ENCODE measurements around the gene DOK5. TPM values are rescaled to one million over a fixed set of nuclear protein-coding genes. Genes with fewer than 3 reads are reported as not detected.

Gene DOK5
- total RNA-seq, 1 experiment from 2014 or later, result 4.9 TPM

DNA sequence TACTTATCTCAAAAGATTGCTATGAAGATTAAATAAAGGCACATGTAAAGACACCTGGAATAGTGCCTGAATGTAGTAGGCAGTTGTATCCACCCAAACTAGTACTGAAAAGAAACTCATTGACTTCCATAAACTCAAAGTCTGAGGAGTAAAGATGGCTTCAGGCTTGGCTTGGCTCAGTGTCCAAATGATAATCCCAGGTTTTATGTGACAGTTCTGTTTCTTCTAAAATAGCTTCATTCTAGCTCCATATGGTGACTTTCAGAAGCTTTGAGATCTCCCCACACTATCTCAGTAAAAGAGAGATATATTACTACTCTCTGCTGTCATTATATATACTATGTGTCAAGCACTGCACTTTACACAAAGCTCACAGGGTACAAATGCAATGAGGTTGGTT is 121.3 kb downstream of the DOK5 start:
- TF ChIP-seq, protein P1, sequence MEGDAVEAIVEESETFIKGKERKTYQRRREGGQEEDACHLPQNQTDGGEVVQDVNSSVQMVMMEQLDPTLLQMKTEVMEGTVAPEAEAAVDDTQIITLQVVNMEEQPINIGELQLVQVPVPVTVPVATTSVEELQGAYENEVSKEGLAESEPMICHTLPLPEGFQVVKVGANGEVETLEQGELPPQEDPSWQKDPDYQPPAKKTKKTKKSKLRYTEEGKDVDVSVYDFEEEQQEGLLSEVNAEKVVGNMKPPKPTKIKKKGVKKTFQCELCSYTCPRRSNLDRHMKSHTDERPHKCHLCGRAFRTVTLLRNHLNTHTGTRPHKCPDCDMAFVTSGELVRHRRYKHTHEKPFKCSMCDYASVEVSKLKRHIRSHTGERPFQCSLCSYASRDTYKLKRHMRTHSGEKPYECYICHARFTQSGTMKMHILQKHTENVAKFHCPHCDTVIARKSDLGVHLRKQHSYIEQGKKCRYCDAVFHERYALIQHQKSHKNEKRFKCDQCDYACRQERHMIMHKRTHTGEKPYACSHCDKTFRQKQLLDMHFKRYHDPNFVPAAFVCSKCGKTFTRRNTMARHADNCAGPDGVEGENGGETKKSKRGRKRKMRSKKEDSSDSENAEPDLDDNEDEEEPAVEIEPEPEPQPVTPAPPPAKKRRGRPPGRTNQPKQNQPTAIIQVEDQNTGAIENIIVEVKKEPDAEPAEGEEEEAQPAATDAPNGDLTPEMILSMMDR (conservative IDR thresholded peaks at IDR 0.05; ENCODE audit: low read depth, low read length), result no peak
- no peak for TF ChIP-seq EZH2 (IDR thresholded peaks at IDR 0.05; ENCODE audit: borderline replicate concordance, low read depth, low read length, poor library complexity, severe bottlenecking)
- ChIA-PET POLR2A (ENCODE audit: low non-redundant PET) (no interaction called here), CTCF (no interaction called here)
- intact Hi-C loops (cut with micrococcal nuclease; ENCODE audit: unreplicated experiment), result no loop called here
- Histone ChIP-seq H3K9me3 (ENCODE audit: low read depth, low read length, poor library complexity, severe bottlenecking) (no peaks in the 10 kb centered on the region), H3K27ac (ENCODE audit: low read depth, low read length, poor library complexity, severe bottlenecking) (no peak overlapping the region), H3K36me3 (ENCODE audit: insufficient read depth, low read length, poor library complexity, severe bottlenecking) (no peaks in the 10 kb centered on the region), H3K27me3 (replicated peaks; ENCODE audit: insufficient read depth, low read depth, low read length, poor library complexity) (no peaks in the 10 kb centered on the region), H3K4me3 (ENCODE audit: low read depth, low read length, poor library complexity, severe bottlenecking) (no peak overlapping the region), H3K4me1 (ENCODE audit: insufficient read depth, low read length, poor library complexity, severe bottlenecking) (no peaks in the 10 kb centered on the region)
- BruUV-seq (replicated peaks), result no TSS peak
- no peak for DNase-seq (ENCODE audit: low spot score)

DNA sequence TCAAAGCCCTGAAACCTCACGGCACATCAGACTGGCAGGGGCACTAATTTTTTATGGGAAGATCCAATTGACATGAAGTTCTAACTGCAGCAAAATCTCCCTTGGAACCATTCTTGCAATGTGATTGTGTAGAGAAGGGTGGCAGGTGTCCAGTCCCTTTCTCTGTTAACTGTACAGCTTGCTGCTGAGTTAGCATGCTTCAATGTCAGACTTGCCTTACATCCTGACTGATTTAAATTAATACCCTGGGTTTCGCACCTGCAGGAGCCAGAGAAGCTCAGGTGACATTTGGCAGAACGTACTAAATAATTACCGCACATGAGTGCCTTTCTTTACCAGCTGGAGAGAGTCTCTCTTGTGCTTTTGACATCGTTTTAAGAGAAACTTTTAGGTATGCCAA is 123.0 kb downstream of the DOK5 start:
- H3K27me3 ChIP-seq (replicated peaks; ENCODE audit: insufficient read depth, low read depth, low read length, poor library complexity), result no peaks in the 10 kb centered on the region
- no peaks in the 10 kb centered on the region for H3K4me1 ChIP-seq (ENCODE audit: insufficient read depth, low read length, poor library complexity, severe bottlenecking)
- no peaks in the 10 kb centered on the region for H3K9me3 ChIP-seq (ENCODE audit: low read depth, low read length, poor library complexity, severe bottlenecking)
- no peak overlapping the region for H3K27ac ChIP-seq (ENCODE audit: low read depth, low read length, poor library complexity, severe bottlenecking)
- DNase-seq (ENCODE audit: low spot score), result no peak
- intact Hi-C loops (cut with micrococcal nuclease; ENCODE audit: unreplicated experiment), result no loop called here
- TF ChIP-seq, protein P1 (conservative IDR thresholded peaks at IDR 0.05; ENCODE audit: low read depth, low read length), result no peak
- TF ChIP-seq EZH2 (IDR thresholded peaks at IDR 0.05; ENCODE audit: borderline replicate concordance, low read depth, low read length, poor library complexity, severe bottlenecking), result no peak
- no peak overlapping the region for H3K4me3 ChIP-seq (ENCODE audit: low read depth, low read length, poor library complexity, severe bottlenecking)
- no peaks in the 10 kb centered on the region for H3K36me3 ChIP-seq (ENCODE audit: insufficient read depth, low read length, poor library complexity, severe bottlenecking)
- ChIA-PET CTCF (interaction anchor here (0.6 kb wide), 1 partner anchor 82 kb away, joined by 3 read pairs; no protein-coding TSS in a partner anchor), POLR2A (ENCODE audit: low non-redundant PET) (no interaction called here)
- BruUV-seq (replicated peaks), result no TSS peak

DNA sequence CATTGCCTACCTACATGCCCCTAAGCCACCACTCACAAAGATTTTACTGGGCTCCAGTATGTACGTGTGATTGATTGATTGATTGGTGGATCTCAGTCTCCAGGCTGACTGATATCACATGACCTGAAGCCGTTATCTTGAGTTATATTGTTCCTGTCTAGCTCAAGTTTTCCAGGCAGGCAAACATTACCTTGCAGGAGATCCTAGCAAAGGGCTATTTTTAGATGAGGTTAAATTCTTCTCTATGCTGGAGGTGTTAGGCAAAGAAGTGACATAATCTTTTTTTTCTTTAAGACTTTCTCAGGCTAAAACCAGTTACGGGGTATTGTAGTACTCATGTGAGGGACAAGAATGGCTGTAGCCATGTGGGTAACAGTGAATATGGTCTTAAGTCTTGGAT is 125.2 kb downstream of the DOK5 start:
- BruUV-seq (replicated peaks), result no TSS peak
- ChIA-PET POLR2A (ENCODE audit: low non-redundant PET) (no interaction called here), CTCF (no interaction called here)

More for the DNA sequence above, 125.2 kb downstream of the DOK5 start:
- H3K9me3 ChIP-seq (ENCODE audit: low read depth, low read length, poor library complexity, severe bottlenecking), result no peaks in the 10 kb centered on the region
- no peak for DNase-seq (ENCODE audit: low spot score)
- intact Hi-C loops (cut with micrococcal nuclease; ENCODE audit: unreplicated experiment), result no loop called here
- H3K36me3 ChIP-seq (ENCODE audit: insufficient read depth, low read length, poor library complexity, severe bottlenecking), result no peaks in the 10 kb centered on the region
- TF ChIP-seq, protein P1 (conservative IDR thresholded peaks at IDR 0.05; ENCODE audit: low read depth, low read length), result no peak
- TF ChIP-seq EZH2 (IDR thresholded peaks at IDR 0.05; ENCODE audit: borderline replicate concordance, low read depth, low read length, poor library complexity, severe bottlenecking), result no peak
- no peak overlapping the region for H3K4me3 ChIP-seq (ENCODE audit: low read depth, low read length, poor library complexity, severe bottlenecking)
- H3K4me1 ChIP-seq (ENCODE audit: insufficient read depth, low read length, poor library complexity, severe bottlenecking), result no peaks in the 10 kb centered on the region
- no peak overlapping the region for H3K27ac ChIP-seq (ENCODE audit: low read depth, low read length, poor library complexity, severe bottlenecking)
- H3K27me3 ChIP-seq (replicated peaks; ENCODE audit: insufficient read depth, low read depth, low read length, poor library complexity), result no peaks in the 10 kb centered on the region

Measured in A673 (cell line).